ENCODE measurements around the gene PCYT1B.
A peak's percentile ranks its signal among the peaks of the same experiment; 100 is the strongest.
"Not testable (repeated sequence)": the region's sequence is repeated elsewhere in the genome, so short reads cannot be mapped to it uniquely, and the experiment has no call there.

Gene PCYT1B

DNA sequence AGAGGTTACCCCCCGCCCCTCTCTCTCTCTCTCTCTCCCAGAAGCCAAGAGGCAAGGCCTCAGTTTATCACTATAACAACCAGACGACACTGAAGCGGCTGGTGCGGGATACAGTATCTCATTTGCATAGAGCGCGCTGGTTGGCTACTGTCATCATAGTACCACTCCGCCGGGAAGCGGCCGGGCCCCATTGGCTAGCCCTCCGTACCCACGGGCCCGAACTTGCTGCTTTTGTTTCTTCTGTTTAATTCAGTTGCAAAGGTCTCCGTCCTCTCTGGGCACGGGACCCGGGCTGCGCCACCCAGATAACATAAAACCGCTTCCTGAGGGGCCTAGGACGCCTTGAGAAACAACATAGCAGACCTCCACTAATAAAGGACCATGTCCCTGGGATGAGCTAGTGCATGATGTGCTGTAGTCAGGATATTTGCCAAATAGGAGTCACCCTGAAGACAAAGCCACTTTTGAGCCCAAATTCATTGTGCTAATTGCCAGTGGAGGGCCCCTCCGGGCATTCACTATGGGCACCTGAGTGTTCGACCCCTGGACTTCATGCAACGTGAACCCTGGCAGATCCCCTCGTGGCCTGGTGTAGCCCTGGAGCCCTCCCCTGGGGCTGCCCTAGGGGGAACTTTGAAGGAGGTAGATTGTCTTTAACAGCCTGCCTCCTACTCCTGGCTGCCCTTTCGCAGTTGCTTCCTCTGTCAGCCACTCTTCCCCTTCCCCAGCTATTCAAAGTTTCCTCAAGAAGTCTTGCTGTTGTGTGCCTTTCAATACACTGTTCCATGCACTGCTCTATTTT is at the start of gene PCYT1B:
Gene PCYT1B, minus strand, starts transcription at position 91 of the 802 bp plus-strand sequence. CDS start 242 bp downstream, outside the sequence.
- peak; percentile 29 for DNase-seq (ENCODE audit: insufficient read length, low spot score)
- FAIRE-seq: no peak

DNA sequence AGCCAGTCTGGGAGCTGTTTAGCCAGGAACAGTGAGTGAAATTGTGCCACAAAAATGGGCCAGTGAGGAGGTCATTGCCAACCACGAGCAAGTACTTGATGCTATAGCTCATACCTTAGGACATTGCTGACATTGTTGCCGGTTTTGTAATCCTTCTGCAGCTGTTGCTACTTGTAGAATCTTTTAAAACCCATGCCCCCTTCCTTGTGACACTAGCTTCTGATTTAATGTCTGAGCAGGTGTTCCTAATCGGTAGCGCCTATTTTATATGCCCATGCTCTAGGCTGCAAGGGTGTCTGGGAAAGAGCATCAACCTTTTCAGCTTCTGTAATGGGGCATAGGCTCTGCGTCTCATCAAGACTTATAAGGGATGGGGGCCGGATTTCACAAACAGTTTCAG is 49.1 kb upstream of the PCYT1B start:
- DNase-seq (ENCODE audit: insufficient read length, low spot score) (no peak), FAIRE-seq (no peak)

GRCh38 chrX:24694825-24695224 is 47.7 kb upstream of the PCYT1B start:
- FAIRE-seq (no peak), DNase-seq (ENCODE audit: insufficient read length, low spot score) (no peak)

DNA sequence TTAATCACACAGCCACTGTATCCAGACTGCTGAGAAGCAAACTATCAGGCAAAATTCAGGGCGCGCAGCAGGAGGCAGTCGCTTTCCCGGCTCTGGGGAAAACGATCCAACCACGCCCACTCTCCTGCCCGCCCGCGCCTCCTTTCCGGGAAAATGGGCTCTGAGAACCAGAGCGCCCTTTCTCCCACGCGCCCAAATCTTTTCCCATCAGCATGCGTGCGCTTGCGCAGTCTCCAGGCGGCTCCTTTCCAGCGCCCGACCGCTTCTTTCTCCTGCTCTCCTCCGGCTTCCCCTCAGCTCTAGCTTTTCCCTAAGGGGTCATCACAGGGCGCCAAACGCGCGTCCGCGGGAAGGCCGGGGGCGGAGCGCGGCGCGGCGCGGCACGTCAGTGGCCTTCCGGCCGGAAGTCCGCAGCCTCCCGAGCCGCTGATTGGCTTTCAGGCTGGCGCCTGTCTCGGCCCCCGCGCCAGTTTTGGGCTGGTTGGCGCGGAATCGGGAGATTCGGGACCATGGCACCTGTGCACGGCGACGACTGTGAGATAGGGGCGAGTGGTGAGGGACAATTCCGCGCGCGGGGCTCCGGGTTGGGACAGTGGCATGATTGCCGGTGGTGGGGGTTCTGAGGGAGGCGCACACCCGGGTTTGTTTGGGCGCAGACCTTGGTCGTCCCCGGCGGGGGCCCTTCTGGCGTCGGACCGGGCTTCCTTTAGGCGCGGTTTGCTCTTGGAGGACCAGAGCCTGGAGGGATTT is 46.5 kb upstream of the PCYT1B start, which contains the start of gene POLA1:
Gene POLA1, plus strand, starts transcription at position 466 of the 750 bp plus-strand sequence. Its CDS starts 44 bp downstream, at position 510.
- FAIRE-seq (peak; percentile 89), DNase-seq (ENCODE audit: insufficient read length, low spot score) (peak; percentile 85)

DNA sequence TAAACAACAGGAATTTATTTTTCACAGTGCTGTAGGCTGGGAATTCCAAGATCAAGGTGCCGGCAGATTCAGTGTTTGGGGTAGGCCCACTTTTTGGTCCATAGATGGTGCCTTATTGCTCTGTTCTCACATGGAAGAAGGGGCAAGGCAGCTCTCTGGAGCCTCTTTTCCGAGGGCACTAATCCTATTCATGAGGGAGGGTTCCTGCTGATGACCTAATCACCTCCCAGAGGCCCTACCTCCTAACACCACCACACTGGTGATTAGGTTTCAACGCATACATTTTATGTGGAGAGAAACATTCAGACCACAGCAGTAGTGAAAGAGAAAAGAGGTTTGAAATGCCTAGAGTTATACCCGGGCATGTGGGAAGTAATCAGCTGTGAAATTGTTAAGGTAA is 45.2 kb upstream of the PCYT1B start:
- DNase-seq (ENCODE audit: insufficient read length, low spot score) (no peak), FAIRE-seq (no peak)

- FAIRE-seq: no peak
- DNase-seq (ENCODE audit: insufficient read length, low spot score): no peak
Measured at GRCh38 chrX:24684048-24684447, 36.9 kb upstream of the PCYT1B start.

- FAIRE-seq: peak; percentile 60
- no peak for DNase-seq (ENCODE audit: insufficient read length, low spot score)
Measured at GRCh38 chrX:24682739-24683432, 35.7 kb upstream of the PCYT1B start.

DNA sequence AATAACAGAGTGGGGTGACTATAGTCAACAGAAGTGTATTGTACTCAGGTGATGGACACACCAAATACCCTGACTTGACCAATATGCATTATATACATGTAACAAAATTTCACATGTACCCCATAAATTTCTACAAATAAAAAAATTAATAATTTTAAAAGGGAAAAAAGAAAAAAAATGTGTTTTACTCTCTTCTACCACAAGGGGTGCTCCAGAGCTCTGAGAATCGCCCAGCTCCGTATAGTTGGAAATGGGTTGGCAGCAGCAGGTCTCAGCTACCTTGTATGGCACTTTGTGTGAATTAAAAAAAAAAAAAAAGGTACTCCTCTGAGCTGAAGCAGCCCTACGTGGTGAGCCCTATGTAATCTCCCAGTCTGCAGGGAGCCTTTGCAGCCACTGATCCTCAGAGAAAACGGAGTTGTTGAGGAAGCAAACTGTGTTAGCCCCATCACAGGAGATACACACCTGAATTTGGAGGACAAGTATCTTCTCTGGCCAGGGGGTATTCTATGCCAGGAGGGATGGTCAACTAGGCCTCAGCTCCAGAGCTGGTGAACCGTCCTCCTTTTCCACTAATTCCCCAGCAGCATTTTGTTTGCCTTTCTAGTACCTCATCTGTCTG is 29.4 kb upstream of the PCYT1B start:
- no peak for DNase-seq (ENCODE audit: insufficient read length, low spot score)
- no peak for FAIRE-seq

DNA sequence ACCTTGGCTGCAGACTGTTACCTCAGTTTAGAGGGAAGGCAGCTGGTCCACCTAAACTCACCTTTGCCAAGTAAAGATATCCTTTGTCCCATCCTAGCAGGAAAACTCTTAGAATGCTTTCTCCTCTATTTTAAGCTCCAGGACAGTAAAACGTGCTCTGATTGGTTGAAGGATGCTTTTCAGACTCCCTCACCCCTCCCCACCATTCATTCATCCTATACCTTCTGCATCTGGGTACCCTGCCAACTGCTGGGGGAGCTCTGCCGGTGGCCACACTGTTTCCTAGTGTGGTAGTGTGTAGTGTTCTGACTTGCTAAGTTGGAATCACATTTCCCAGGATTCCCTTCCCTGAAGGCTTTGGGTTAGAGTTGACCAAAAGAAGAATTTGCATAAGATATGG is 26.3 kb upstream of the PCYT1B start:
- FAIRE-seq (no peak), DNase-seq (ENCODE audit: insufficient read length, low spot score) (no peak)

GRCh38 chrX:24672701-24673190 is 25.6 kb upstream of the PCYT1B start:
- FAIRE-seq: no peak

DNA sequence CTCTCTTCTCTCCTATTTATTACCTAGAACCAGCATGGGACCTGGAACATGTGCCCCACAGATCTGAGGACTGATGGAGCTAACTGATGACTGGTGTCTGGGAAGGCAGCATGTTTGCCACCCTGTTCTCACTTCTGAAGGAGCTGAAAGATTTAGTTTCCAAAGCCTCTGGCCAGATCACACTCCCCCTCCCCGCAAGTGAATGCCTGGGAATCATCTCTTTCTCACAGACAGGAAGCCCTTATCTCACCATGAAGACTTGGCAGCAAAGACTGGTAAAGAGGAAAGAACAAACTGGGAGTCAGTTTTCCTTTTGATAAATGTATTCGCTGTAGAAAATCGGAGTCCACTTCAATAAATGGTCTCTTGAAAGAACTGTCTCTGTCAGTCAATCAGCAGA is 21.0 kb upstream of the PCYT1B start:
- DNase-seq (ENCODE audit: insufficient read length, low spot score) (no peak), FAIRE-seq (no peak)

More at GRCh38 chrX:24672701-24673190, 25.6 kb upstream of the PCYT1B start:
- DNase-seq (ENCODE audit: insufficient read length, low spot score): no peak

GRCh38 chrX:24662352-24662751 is 15.2 kb upstream of the PCYT1B start:
- FAIRE-seq (peak; percentile 79), DNase-seq (ENCODE audit: insufficient read length, low spot score) (no peak)

GRCh38 chrX:24661292-24661691 is 14.1 kb upstream of the PCYT1B start:
- DNase-seq (ENCODE audit: insufficient read length, low spot score) (no peak), FAIRE-seq (no peak)

GRCh38 chrX:24659646-24660045 is 12.5 kb upstream of the PCYT1B start:
- DNase-seq (ENCODE audit: insufficient read length, low spot score) (no peak), FAIRE-seq (peak; percentile 9)

GRCh38 chrX:24659106-24659505 is 12.0 kb upstream of the PCYT1B start:
- no peak for DNase-seq (ENCODE audit: insufficient read length, low spot score)
- no peak for FAIRE-seq

DNA sequence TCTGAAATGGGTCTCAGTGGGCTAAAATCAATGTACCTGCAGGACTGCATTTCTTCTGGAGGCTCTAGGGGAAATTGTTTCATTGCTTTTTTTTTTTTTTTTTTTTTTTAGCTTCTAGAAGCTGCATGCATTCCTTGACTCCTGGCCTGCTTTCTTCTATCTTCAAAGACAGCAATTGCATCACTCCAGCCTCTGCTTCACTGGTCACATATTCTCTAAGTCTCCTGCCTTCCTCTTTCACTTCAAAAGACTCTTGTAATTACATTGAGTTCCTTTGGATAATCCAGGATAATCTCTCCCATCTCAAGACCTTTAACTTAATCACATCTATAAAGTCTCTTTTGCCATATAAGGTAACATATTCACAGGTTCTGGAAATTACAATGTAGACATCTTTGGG is 11.3 kb upstream of the PCYT1B start:
- no peak for FAIRE-seq
- no peak for DNase-seq (ENCODE audit: insufficient read length, low spot score)

GRCh38 chrX:24657671-24658386 is 10.7 kb upstream of the PCYT1B start:
- no peak for FAIRE-seq
- no peak for DNase-seq (ENCODE audit: insufficient read length, low spot score)

DNA sequence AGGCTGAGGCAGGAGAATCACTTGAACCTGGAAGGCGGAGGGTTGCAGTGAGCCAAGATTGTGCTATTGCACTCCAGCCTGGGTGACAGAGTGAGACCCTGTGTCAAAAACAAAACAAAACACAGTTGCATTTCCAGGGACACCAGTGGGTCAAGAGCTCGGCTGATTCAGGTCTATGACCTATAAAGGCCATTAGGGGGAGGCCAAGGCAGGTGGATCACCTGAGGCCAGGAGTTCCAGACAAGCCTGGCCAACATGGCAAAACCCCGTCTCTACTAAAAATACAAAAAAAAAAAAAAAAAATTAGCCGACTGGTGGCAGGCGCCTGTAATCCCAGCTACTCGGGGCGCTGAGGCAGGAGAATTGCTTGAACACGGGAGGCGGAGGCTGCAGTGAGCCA is 8.5 kb upstream of the PCYT1B start:
- not testable (repeated sequence) for DNase-seq (ENCODE audit: insufficient read length, low spot score); FAIRE-seq

GRCh38 chrX:24651783-24652182 is 4.6 kb upstream of the PCYT1B start:
- DNase-seq (ENCODE audit: insufficient read length, low spot score): no peak
- no peak for FAIRE-seq

- DNase-seq (ENCODE audit: insufficient read length, low spot score): no peak
- no peak for FAIRE-seq
Measured at GRCh38 chrX:24648495-24648894, 1.3 kb upstream of the PCYT1B start.

All from HTR-8/SVneo (cell line).